Lower leg skin (tissue), 4 donors: ENCODE measurements around the gene PDE1A. TPM values are rescaled to one million over a fixed set of nuclear protein-coding genes. Genes with fewer than 3 reads are reported as not detected.

ENCODE experiments used
- DNase-seq, 2 donors: peaks; one replicate each; pipeline ENCODE4 v3.0.0-alpha.2; 2019; ENCODE audit warnings: low spot score in 2 of 2
- H3K4me3 ChIP-seq: fragments of 200-600 bp; sonication (generic); 2 replicates; pipeline ENCODE4 v1.5.1; 2017; ENCODE audit warnings: mild to moderate bottlenecking, low read depth; ENCODE audit not compliant: poor library complexity, severe bottlenecking
- POLR2A ChIP-seq, 2 donors: fragments of 450-650 bp; IDR thresholded peaks; one replicate each; pipeline ENCODE4 v1.6.1; 2016 to 2017; ENCODE audit warnings: antibody characterized with exemption in 2 of 2, mild to moderate bottlenecking in 1 of 2, moderate library complexity in 1 of 2
- WGBS, 2 donors: methylation state at CpG; one replicate each; pipeline ENCODE4 v1.1.5; 2018; 5-methylcytosine and 5-hydroxymethylcytosine counted together
- intact Hi-C: fragments of 100-400 bp; cut with DNase I; formaldehyde crosslinking; loops from one replicate; pipeline ENCODE4 v1.15.0; 2023; ENCODE audit warnings: low total_unique reads
- total RNA-seq, 4 donors: library from RNA; depleted of rRNA; stranded (reverse); fragments of >200 nt; gene quantifications; one replicate each; pipeline ENCODE4 v1.1.0, GENCODE V29; 2016
- TF ChIP-seq, protein P1 (sequence below), 3 donors: fragments of 450-650 bp; IDR thresholded peaks; one replicate each; pipeline ENCODE4 v1.5.1; 2016; ENCODE audit warnings: antibody characterized with exemption in 3 of 3, mild to moderate bottlenecking in 3 of 3, moderate library complexity in 2 of 3

The PDE1A gene
- total RNA-seq, 4 donors from 2014 or later: 0.11 to 4.3 (median 2.2) TPM

DNA sequence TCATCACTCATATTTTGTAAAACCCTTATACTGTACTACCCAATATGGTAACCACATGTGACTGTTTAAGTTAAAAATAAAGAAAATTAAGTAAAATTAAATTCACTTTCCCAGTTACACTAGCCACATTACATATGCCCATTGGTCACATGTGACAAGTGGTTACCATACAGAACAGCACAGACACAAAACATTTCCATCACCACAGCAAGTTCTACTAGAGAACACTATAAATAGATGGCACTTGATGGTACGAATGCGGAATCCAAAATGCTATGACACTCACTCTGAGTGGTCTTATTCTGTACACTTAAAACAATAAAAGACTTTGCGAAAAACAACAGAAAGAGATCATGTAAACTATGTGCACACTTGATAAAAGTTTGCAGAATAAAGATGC lies 202.2 kb downstream of the PDE1A start:
- WGBS, 2 donors: 87 to 93% methylated on average over 3 of the region's 3 CpGs
- no peak overlapping the region for H3K4me3 ChIP-seq
- TF ChIP-seq, protein P1, sequence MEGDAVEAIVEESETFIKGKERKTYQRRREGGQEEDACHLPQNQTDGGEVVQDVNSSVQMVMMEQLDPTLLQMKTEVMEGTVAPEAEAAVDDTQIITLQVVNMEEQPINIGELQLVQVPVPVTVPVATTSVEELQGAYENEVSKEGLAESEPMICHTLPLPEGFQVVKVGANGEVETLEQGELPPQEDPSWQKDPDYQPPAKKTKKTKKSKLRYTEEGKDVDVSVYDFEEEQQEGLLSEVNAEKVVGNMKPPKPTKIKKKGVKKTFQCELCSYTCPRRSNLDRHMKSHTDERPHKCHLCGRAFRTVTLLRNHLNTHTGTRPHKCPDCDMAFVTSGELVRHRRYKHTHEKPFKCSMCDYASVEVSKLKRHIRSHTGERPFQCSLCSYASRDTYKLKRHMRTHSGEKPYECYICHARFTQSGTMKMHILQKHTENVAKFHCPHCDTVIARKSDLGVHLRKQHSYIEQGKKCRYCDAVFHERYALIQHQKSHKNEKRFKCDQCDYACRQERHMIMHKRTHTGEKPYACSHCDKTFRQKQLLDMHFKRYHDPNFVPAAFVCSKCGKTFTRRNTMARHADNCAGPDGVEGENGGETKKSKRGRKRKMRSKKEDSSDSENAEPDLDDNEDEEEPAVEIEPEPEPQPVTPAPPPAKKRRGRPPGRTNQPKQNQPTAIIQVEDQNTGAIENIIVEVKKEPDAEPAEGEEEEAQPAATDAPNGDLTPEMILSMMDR (IDR thresholded peaks at IDR 0.05): no peak

DNA sequence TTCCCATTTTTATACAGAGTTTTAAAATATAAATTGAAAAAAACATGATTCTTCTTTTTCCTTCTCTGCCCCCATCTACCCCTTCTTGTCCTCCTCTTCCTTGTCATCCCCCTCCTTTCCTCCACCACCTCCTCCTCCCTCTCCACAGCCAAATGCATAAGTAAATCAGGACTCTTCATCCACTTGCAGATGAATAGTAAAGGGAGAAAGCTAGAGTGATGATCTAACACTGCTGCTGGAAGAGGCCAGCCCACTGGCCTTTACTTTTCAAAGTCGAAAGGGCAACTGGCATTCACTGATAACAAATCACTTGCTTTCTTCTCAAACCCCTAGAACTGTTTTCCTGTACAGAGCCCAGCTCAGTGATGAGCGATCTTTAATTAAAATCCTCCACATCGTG lies 205.8 kb downstream of the PDE1A start:
- H3K4me3 ChIP-seq: no peak overlapping the region
- TF ChIP-seq, protein P1 (IDR thresholded peaks at IDR 0.05): no peak
- no peak for TF ChIP-seq POLR2A (IDR thresholded peaks at IDR 0.05)
- DNase-seq: no peak
- intact Hi-C loops: no loop called here
- 55 to 69% methylated on average over 3 of the region's 3 CpGs for WGBS, 2 donors

More for the DNA sequence above, 202.2 kb downstream of the PDE1A start:
- intact Hi-C loops: no loop called here
- no peak for DNase-seq

DNA sequence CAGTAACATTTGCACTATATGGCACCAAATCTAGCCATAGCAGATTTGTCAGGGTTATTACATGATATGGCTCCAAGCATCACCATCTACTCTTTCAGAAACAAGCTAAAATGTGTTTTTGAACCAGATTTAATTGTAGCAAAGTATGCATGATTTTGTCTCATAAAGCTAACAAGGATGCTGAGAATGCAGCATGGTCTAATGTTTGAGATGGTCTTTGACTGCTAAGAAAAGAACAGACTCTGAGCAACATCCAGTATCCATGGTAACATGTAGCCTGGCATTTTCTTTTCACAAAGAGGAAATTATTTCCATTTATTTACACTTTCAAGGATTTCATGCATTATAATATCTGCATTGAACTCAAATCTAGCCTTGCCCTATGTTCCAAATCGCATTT lies 206.5 kb downstream of the PDE1A start:
- intact Hi-C loops: no loop called here
- no peak overlapping the region for H3K4me3 ChIP-seq
- TF ChIP-seq, protein P1 (IDR thresholded peaks at IDR 0.05): no peak
- no peak for TF ChIP-seq POLR2A (IDR thresholded peaks at IDR 0.05)
- WGBS, 2 donors: 77 to 78% methylated on average over 1 of the region's 1 CpG
- no peak for DNase-seq

DNA sequence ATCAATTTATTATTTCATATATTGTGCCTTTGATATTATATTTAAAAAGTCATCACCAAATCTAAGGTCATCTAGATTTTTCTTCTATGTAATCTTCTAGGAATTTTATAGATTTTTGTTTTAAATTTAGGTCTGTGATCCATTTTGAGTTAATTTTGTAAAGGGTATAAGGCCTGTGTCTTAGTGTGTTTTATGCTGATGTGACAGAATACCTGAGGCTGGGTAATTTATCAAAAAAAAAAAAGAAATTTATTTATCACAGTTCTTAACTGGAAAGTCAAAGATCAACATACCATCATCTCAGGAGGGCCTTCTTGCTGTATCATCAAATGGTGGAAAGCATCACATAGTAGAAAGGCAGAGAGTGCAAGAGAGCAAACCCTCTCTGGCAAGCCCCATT lies 216.2 kb downstream of the PDE1A start:
- TF ChIP-seq, protein P1 (IDR thresholded peaks at IDR 0.05): no peak
- no peak for TF ChIP-seq POLR2A (IDR thresholded peaks at IDR 0.05)
- H3K4me3 ChIP-seq: no peak overlapping the region
- intact Hi-C loops: no loop called here
- no peak for DNase-seq

DNA sequence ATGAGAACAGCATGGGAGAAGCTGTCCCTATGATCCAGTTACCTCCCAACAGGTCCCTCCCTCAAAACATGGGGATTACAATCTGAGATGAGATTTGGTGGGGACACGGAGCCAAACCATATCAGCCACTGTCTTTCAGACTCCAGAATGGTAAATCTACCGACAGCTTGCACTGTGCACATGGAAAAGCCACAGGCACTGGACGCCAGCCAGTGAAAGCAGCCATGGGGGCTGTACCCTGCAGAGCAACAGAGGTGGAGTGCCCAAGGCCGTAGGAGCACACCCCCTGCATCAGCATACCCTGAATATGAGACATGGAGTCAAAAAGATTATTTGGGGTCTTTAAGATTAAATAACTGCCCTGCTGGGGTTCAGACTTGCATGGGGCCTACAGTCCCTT lies 218.4 kb downstream of the PDE1A start:
- 68 to 72% methylated on average over 4 of the region's 4 CpGs for WGBS, 2 donors
- DNase-seq: no peak
- H3K4me3 ChIP-seq: no peak overlapping the region
- TF ChIP-seq, protein P1 (IDR thresholded peaks at IDR 0.05): no peak
- TF ChIP-seq POLR2A (IDR thresholded peaks at IDR 0.05): no peak
- intact Hi-C loops: no loop called here

DNA sequence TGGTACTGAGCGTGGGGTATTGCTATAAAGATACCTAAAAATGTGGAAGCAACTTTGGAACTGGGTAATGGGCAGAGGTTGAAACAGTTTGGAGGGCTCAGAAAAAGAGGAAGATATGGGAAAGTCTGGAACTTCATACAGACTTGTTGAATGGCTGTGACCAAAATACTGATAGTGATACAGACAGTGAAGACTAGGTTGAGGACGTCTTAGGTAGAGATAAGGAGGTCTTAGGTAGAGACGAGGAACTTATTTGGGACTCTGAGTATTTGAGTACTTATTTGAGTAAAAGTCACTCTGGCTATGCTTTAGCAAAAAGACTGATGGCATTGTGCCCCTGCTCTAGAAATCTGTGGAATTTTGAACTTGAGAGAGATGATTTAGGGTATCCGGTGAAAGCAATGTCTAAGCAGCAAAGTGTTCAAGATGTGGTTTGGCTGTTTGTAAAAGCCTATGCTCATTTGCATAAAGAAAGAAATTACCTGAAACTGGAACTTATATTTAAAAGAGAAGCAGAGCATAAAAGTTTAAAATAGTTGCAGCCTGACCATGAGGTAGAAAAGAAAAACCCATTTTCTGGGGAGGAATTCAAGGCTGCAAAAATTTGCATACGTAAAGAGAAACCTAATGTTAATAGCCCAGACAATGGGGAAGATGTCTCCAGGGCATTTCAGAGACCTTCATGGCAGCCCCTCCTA lies 219.6 kb downstream of the PDE1A start:
- TF ChIP-seq POLR2A (IDR thresholded peaks at IDR 0.05): no peak
- TF ChIP-seq, protein P1 (IDR thresholded peaks at IDR 0.05): no peak
- intact Hi-C loops: no loop called here
- 90 to 94% methylated on average over 5 of the region's 5 CpGs for whole genome bisulfite sequencing, 2 donors
- no peak for DNase-seq
- H3K4me3 ChIP-seq: no peak overlapping the region
